GM19035 (cell line): ENCODE results near the gene TAF11L14.
"Not testable (repeated sequence)": the region's sequence is repeated elsewhere in the genome, so short reads cannot be mapped to it uniquely, and the experiment has no call there.

ENCODE experiments used
- ATAC-seq: cut with Tn5 transposase; IDR thresholded peaks from one replicate; pipeline ENCODE4 v1.9.1; 2021; ENCODE audit not compliant: unreplicated experiment

Gene TAF11L14

DNA sequence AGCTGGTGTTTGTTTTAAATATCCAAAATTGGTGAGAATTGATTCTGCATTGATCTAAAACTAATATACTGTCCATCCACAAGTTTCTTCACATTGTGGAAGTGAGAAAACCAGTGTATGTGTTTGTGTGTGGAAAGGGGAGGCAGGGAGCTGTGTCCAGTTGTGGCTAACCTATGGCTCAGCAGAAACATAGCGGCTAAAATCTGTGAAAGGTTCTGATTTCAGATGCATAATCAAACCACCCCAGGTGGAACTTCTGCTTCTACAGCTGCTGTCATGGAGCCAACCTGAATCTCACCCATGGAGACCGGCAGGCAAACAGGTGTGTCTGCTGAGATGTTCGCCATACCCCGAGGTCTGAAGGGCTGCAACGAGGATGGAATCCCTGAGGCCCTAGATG lies at the start of gene TAF11L14:
Gene TAF11L14 (plus strand): TSS at position 301 of the 400 bp plus-strand sequence.
- ATAC-seq = no peak

DNA sequence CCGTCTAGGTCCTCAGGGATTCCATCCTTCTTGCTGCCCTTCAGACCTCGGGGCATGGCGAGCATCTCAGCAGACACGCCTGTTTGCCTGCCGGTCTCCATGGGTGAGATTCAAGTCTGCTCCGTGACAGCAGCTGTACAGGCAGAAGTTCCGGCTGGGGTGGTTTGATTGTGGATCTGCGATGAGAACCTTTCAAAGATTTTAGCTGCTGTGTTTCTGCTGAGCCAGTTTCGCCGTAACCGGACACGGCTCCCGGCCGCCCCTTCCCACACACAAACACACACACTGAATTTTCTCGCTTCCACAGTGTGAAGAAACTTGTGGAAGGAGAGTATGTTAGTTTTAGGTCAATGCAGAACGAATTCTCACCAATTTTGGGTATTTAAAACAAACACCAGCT lies 48.6 kb upstream of the TAF11L14 start, which contains the start of gene TAF11L7:
Gene TAF11L7 (minus strand): TSS at position 101 of the 400 bp plus-strand sequence.
- ATAC-seq = not testable (repeated sequence)

DNA sequence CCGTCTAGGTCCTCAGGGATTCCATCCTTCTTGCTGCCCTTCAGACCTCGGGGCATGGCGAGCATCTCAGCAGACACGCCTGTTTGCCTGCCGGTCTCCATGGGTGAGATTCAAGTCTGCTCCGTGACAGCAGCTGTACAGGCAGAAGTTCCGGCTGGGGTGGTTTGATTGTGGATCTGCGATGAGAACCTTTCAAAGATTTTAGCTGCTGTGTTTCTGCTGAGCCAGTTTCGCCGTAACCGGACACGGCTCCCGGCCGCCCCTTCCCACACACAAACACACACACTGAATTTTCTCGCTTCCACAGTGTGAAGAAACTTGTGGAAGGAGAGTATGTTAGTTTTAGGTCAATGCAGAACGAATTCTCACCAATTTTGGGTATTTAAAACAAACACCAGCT lies 43.4 kb upstream of the TAF11L14 start, which contains the start of gene TAF11L8:
Gene TAF11L8 (minus strand): TSS at position 101 of the 400 bp plus-strand sequence.
- not testable (repeated sequence) for ATAC-seq

DNA sequence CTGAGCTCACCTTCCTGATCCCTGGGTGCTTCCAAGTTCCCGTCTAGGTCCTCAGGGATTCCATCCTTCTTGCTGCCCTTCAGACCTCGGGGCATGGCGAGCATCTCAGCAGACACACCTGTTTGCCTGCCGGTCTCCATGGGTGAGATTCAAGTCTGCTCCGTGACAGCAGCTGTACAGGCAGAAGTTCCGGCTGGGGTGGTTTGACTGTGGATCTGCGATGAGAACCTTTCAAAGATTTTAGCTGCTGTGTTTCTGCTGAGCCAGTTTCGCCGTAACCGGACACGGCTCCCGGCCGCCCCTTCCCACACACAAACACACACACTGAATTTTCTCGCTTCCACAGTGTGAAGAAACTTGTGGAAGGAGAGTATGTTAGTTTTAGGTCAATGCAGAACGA lies 40.0 kb upstream of the TAF11L14 start, which contains the start of gene TAF11L9:
Gene TAF11L9 (minus strand): TSS at position 140 of the 400 bp plus-strand sequence.
- not testable (repeated sequence) for ATAC-seq

DNA sequence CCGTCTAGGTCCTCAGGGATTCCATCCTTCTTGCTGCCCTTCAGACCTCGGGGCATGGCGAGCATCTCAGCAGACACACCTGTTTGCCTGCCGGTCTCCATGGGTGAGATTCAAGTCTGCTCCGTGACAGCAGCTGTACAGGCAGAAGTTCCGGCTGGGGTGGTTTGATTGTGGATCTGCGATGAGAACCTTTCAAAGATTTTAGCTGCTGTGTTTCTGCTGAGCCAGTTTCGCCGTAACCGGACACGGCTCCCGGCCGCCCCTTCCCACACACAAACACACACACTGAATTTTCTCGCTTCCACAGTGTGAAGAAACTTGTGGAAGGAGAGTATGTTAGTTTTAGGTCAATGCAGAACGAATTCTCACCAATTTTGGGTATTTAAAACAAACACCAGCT lies 36.5 kb upstream of the TAF11L14 start, which contains the start of gene TAF11L10:
Gene TAF11L10 (minus strand): TSS at position 101 of the 400 bp plus-strand sequence.
- not testable (repeated sequence) for ATAC-seq

DNA sequence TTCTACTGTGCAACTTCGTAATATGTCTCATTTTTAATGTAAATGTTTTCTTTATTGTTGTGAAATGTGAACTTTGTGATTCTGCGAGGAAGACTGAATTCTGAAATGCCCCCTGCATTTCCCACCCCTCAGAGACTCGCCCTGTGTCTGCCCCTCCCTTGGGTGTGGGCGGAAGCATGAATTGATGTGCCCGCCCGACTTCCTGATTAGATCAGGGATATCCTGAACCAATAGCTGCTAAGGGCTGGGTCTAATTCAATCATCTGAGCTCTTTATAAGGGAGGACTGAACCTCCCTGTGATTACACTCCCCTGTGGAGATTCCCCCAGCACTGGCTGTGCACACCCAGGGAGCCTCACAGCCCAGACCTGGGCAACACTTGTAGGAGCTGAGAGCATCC lies 30.4 kb upstream of the TAF11L14 start, which contains the start of gene TAF11L11:
Gene TAF11L11 (plus strand): TSS at position 304 of the 400 bp plus-strand sequence.
- ATAC-seq = not testable (repeated sequence)

DNA sequence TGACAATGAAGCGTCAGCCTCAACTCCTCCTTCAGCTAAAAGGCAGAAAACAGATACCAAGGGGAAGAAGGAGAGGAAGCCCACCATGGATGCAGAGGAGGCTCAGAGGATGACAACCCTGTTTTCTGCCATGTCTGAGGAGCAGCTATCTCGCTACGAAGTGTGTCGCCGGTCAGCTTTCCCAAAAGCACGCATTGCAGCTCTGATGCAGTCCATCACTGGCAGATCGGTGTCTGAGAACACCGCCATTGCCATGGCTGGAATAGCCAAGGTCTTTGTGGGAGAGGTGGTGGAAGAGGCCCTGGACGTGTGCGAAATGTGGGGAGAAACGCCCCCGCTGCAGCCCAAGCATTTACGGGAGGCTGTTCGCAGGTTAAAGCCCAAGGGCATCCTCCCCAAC lies 29.3 kb upstream of the TAF11L14 start:
- ATAC-seq = no peak

DNA sequence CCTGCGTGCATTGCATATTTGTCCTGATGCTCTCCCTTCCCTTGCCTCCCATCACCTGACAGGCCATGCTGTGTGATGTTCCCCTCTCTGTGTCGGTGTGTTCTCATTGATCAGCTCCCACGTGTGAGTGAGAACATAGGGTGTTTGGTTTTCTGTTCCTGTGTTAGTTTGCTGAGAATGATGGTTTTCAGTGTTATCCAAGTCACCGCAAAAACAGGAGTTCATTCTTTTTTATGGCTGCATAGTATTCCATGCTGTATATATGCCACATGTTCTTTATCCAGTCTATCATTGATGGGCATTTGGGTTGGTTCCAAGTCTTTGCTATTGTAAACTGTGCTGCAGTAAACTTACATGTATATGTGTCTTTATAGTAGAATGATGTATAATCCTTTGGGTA lies 26.8 kb upstream of the TAF11L14 start:
- ATAC-seq = not testable (repeated sequence)

DNA sequence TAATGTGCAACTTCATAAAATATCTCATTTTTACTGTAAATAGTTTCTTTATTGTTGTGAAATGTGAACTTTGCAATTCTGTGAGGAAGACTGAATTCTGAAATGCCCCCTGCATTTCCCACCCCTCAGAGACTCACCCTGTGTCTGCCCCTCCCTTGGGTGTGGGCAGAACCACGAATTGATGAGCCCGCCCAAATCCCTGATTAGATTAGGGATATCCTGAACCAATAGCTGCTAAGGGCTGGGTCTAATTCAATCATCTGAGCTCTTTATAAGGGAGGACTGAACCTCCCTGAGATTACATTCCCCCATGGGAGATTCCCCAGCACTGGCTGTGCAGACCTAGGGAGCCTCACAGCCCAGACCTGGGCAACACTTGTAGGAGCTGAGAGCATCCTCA lies 24.2 kb upstream of the TAF11L14 start, which contains the start of gene TAF11L12:
Gene TAF11L12 (plus strand): TSS at position 301 of the 400 bp plus-strand sequence.
- ATAC-seq = not testable (repeated sequence)

DNA sequence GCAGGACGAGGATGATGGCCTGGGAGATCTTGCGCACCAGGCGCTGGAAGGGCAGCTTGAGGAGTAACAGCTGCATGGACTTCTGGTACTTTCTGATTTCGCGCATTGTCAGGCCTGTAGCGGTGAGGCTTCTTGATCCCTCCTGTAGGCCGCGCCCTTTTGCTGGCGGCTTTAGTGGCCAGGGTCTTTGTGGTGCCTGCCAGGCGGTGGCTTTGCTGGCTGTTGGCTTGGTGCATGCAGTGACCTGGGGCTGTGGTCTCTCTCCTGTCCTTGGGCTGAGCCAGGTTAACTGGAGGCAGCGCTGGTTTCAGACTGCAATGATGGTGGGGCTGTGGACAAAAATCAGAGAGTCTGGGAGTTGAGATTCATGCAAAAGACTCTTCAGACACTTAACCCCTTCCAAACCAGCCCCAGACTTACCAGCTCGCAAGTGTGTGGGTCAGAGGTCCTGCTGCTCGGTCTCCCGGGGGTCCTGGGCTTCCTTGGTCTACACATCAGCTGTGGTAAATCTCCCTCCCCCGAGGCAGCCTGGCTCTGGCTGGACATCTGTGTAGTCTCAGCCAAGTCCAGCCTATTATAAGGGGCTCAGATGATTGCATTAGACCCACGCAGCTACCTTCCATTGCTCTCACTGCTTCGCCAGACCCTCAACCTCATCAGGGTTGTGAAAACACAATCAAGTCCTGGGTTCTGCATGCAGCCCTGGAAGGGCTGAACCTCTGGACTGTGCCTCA lies 19.2 kb upstream of the TAF11L14 start:
- no peak for ATAC-seq

DNA sequence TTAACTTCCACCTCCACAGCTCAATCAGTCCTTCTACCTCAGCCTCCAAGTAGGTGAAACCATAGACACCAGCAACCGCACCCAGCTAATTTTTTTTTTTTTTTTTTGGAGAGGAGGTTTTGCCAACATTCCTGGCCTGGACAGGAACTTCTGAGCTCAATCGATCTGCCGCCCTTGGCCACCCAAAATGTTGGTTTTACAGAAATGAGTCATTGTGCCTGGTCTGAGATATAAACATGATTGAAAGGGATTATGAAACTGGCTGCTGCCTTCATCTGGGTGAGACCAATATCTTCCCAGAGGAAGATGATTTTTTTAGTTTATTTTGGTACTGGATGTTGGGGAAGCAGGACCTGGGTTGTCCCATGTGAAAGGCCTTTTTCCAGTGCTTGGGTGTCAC lies 14.9 kb upstream of the TAF11L14 start:
- ATAC-seq = no peak

DNA sequence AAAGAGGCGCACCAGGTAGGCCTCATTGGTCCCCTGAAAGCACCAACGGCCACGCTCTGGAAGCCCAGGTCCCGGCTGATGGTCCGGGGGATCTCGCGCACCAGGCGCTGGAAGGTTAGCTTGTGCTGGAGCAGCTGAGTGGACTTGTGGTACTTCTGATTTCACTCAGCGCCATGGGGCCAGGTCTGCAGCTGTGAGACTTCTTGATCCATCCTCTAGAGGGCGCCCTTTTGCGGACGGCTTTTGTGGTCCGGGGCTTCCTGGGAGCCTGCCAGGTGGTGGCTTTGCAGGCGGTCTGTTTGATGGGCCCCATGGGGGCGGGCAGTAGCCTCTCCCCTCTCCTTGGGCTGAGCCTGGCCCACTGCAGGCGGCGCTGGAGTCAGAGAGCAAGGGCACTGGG lies 13.6 kb upstream of the TAF11L14 start:
- no peak for ATAC-seq

DNA sequence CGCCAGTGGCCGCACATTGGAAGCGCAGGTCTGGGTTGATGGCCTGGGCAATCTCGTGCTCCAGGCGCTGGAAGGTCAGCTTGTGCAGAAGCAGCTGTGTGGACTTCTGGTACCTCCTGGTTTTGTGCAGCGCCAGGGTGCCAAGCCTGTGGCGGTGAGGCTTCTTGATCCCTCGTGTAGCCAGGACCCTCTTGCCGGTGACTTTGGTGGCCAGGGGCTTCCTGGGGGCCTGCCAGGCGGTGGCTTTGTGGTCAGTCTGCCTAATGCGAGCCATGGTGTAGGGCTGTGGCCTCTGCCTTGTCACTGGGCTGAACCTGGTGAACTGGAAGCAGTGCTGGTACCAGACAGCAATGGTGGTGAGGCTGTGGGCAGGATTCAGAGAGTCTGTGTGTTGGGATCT lies 8.6 kb upstream of the TAF11L14 start:
- no peak for ATAC-seq

DNA sequence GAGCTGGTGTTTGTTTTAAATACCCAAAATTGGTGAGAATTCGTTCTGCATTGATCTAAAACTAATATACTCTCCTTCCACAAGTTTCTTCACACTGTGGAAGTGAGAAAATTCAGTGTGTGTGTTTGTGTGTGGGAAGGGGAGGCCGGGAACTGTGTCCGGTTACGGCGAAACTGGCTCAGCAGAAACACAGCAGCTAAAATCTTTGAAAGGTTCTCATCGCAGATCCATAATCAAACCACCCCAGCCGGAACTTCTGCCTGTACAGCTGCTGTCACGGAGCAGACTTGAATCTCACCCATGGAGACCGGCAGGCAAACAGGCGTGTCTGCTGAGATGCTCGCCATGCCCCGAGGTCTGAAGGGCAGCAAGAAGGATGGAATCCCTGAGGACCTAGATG lies 2.5 kb upstream of the TAF11L14 start, which contains the start of gene TAF11L13:
Gene TAF11L13 (plus strand): TSS at position 301 of the 400 bp plus-strand sequence.
- not testable (repeated sequence) for ATAC-seq

DNA sequence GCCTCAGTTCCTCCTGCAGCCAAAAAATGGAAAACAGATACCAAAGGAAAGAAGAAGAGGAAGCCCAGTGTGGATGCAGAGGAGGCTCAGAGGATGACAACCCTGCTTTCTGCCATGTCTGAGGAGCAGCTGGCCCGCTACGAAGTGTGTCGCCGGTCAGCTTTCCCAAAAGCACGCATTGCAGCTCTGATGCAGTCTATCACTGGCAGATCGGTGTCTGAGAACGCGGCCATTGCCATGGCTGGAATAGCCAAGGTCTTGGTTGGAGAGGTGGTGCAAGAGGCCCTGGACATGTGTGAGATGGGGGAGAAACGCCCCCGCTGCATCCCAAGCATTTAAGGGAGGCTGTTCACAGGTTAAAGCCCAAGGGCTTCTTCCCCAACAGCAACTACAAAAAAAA lies 15.0 kb downstream of the TAF11L14 start:
- ATAC-seq = not testable (repeated sequence)

DNA sequence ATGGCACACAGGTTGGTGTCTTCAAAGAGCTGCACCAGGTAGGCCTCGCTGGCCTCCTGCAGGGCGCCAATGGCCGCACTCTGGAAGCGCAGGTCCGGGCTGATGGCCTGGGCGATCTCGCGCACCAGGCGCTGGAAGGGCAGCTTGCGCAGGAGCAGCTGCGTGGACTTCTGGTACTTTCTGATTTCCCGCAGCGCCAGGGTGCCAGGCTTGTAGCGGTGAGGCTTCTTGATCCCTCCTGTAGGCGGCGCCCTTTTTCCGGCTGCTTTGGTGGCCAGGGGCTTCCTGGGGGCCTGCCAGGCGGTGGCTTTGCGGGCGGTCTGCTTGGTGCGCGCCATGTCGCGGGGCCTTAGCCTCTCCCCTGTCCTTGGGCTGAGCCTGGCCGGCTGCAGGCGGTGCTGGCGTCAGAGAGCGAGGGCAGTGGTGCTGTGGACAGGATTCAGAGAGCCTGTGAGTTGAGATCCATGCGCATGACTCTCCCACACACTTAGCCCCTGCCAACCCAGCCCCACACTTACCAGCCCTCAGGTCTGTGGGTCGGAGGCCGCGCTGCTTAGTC lies 21.0 kb downstream of the TAF11L14 start:
- ATAC-seq = not testable (repeated sequence)

DNA sequence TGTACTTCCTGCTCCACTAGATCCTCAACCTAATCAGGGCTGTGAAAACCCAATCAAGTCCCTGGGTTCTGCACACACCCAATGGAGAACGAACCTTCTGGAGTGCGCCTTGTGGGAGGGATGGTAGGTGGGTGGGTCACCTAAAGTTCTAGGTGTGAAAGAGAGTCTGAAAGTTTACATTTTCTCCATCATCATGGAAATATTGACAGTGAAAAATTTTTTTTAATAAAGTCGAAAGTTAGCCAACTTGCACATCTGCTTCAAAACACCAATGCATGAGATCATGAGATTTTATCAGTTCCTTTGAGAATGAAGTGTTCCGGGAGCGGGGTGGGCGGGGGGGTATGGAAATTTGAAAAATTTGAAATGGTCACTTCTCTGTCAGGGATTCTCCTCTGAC lies 21.7 kb downstream of the TAF11L14 start:
- no peak for ATAC-seq

DNA sequence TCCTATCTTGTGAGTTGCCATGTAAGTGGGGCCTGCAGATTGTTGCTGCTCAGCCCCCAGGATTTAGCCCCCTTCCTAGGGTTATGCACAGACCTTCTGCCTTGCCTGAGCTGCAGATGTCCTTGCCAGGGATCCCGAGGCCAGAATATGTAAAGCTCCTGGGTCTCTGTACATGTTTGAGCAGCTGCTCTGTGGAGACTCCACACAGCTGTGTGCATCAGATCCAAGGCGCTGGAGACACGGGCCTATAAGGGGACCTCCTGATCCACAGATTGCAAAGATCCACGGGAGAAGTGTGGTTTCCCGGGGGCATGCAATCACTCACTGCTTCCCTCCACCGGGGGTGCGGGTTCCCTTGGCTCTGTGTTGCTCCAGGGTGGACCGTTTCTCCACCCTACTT lies 28.9 kb downstream of the TAF11L14 start:
- ATAC-seq = no peak

DNA sequence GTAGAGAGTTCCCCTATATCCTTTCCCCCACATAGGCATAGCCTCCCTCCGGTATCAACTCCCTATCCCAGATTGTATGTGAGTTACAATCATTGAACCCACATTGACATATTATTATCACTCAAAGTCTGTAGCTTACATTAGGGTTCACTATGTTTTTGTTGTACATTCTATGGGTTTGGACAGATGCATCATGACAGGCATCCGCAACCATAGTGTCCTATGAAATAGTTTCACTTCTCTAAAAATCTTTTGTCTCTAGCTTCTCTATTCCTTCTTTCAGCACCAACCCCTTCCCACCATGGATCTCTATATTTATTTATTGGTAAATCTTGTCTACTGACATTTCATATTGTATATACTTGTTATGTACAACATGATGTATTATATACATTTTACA lies 31.6 kb downstream of the TAF11L14 start:
- no peak for ATAC-seq

DNA sequence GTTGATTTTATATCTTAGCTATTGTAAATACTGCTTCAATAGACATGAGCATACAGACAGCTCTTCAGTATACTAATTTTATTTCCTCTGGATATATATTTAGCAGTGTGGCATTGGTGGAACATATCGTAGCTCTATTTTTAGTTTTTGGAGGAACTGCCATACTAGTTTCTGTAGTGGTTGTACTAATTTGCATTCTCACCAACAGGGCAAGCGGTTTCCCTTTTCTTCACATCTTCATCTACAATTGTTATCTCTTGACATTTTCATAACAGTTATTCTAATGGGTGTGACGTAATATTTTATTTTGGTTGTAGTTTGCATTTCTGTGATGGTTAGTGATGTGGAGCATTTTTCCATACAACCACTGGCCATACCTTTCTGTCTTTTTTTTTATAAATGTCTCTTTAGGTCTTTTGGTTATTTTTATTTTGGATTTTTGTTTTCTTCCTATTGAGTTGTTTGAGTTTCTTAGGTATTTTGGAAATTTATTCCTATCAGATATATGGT lies 32.5 kb downstream of the TAF11L14 start:
- no peak for ATAC-seq

DNA sequence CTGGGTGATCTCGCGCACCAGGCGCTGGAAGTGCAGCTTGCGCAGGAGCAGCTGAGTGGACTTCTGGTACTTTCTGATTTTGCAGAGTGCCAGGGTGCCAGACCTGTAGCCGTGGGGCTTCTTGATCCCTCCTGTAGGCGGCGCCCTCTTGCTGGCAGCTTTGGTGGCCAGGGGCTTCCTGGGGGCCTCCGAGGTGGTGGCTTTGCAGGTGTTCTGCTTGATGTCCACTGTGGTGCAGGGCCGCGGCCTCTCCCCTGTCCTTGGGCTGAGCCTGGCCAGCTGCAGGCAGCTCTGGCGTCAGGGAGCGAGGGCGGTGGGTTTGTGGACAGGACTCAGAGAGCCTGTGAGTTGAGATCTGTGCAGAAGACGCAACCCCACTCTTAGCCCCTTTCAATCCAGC lies 36.1 kb downstream of the TAF11L14 start:
- ATAC-seq = no peak
